Glutamatergic neuron (in vitro differentiated cells): ENCODE measurements around the gene DHRS2. TPM values are rescaled to one million over a fixed set of nuclear protein-coding genes. Genes with fewer than 3 reads are reported as not detected.
A peak's percentile ranks its signal among the peaks of the same experiment; 100 is the strongest.

Source experiments
- DNase-seq: peaks from one replicate; pipeline ENCODE4 v3.0.0; 2022
- H3K27ac Mint-ChIP-seq: one replicate; pipeline ENCODE4 v1.8.0; 2020; ENCODE audit warnings: mild to moderate bottlenecking, mixed read lengths, inconsistent platforms; ENCODE audit not compliant: unreplicated experiment
- H3K27me3 Mint-ChIP-seq: one replicate; pipeline ENCODE4 v1.8.0; 2020; ENCODE audit warnings: mild to moderate bottlenecking, moderate library complexity, mixed read lengths, inconsistent platforms; ENCODE audit not compliant: unreplicated experiment
- H3K36me3 Mint-ChIP-seq: one replicate; pipeline ENCODE4 v1.8.0; 2020; ENCODE audit warnings: mild to moderate bottlenecking, mixed read lengths, inconsistent platforms; ENCODE audit not compliant: unreplicated experiment
- H3K4me1 Mint-ChIP-seq: one replicate; pipeline ENCODE4 v1.8.0; 2020; ENCODE audit warnings: mild to moderate bottlenecking, low read depth, mixed read lengths, inconsistent platforms; ENCODE audit not compliant: unreplicated experiment
- H3K4me3 Mint-ChIP-seq: one replicate; pipeline ENCODE4 v1.8.0; 2020; ENCODE audit warnings: mild to moderate bottlenecking, mixed read lengths, inconsistent platforms; ENCODE audit not compliant: unreplicated experiment
- H3K9me3 Mint-ChIP-seq: one replicate; pipeline ENCODE4 v1.8.0; 2020; ENCODE audit warnings: mild to moderate bottlenecking, moderate library complexity, mixed read lengths, inconsistent platforms; ENCODE audit not compliant: unreplicated experiment
- total RNA-seq: library from RNA; stranded (reverse); fragmentation: NEBNext Ultra II Directional; extraction: Animal tissue kit (Norgen Biotek cat#: 25700); gene quantifications from one replicate; pipeline ENCODE4 v1.2.1, GENCODE V29; 2021; ENCODE audit not compliant: unreplicated experiment
- TF ChIP-seq, protein P1 (sequence below): fragments of 200-600 bp; sonication (generic); IDR thresholded peaks from one replicate; pipeline ENCODE4 v1.5.0; 2021; ENCODE audit not compliant: partially characterized antibody, unreplicated experiment

DHRS2 gene
- total RNA-seq, 1 donor from 2014 or later: 0.42 TPM

DNA sequence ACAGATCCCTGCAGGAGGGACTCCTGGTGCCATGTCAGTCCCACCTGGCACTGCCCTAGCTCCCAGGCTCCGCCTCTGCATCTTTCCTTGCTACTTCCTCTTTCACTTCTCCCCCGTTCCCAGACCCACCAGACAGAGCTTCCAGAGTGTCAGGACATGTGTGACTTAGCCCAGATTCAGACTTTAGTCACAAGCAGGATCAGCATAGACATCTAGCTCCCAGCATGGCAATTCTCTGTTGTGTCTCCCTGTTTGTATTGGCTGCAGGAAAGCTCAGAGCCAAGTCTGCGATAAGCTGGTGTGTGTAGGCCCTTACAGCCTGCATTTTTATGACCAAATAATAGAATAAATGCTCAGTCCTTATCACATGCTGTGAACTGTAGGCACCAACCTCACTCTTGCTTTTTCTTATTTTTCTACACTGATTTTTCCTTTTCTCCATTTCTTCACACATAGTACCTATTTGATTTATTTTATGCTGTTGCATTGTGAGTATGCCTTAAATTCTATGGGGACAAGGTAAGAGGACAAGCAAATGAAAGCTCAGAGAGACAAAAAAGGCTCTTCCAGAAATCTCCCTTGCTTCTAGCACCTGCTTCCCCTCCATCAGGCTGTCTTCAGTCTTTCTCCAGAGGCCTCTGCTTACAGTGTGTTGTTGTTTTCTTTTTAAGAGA is 5.9 kb downstream of the DHRS2 start:
- Mint-ChIP-seq H3K27ac (no peak overlapping the region), H3K9me3 (peaks cover 7% of the 10 kb centered on the region), H3K4me3 (no peak overlapping the region), H3K36me3 (no peaks in the 10 kb centered on the region), H3K27me3 (peaks cover under 1% of the 10 kb centered on the region), H3K4me1 (no peaks in the 10 kb centered on the region)
- TF ChIP-seq, protein P1, sequence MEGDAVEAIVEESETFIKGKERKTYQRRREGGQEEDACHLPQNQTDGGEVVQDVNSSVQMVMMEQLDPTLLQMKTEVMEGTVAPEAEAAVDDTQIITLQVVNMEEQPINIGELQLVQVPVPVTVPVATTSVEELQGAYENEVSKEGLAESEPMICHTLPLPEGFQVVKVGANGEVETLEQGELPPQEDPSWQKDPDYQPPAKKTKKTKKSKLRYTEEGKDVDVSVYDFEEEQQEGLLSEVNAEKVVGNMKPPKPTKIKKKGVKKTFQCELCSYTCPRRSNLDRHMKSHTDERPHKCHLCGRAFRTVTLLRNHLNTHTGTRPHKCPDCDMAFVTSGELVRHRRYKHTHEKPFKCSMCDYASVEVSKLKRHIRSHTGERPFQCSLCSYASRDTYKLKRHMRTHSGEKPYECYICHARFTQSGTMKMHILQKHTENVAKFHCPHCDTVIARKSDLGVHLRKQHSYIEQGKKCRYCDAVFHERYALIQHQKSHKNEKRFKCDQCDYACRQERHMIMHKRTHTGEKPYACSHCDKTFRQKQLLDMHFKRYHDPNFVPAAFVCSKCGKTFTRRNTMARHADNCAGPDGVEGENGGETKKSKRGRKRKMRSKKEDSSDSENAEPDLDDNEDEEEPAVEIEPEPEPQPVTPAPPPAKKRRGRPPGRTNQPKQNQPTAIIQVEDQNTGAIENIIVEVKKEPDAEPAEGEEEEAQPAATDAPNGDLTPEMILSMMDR: no peak
- DNase-seq: no peak

DNA sequence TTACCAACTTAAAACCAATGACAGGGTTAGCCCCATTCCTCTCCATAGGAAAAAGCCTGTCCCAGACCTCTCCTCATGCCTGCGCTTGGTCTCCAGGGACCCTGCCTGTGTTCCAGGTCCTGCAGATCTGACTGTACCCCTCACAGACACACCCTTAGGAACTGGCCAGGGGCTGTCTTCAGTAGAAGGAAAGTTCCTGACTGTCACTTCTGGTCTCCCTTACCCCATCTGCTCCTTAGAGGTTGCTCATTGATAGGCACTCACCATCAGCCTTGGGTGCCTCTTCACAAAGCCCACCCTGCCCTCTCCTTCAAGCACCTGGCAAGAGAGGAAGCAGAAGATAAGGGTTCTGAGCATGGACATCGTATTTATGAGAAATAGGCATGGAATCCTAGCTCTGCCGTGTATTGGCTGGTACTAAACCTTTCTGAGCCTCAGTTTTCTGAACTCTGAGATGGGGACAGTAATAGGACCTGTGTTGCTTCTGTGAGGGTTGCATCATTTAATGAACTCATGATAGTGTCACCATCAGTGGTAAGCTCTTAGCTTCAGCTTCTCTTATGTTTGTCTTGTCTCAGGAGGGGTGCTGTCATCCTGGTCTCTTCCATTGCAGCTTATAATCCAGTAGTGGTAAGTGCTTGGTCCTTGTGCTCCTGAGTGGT is 7.5 kb downstream of the DHRS2 start:
- H3K27me3 Mint-ChIP-seq: peaks cover 1% of the 10 kb centered on the region

DNA sequence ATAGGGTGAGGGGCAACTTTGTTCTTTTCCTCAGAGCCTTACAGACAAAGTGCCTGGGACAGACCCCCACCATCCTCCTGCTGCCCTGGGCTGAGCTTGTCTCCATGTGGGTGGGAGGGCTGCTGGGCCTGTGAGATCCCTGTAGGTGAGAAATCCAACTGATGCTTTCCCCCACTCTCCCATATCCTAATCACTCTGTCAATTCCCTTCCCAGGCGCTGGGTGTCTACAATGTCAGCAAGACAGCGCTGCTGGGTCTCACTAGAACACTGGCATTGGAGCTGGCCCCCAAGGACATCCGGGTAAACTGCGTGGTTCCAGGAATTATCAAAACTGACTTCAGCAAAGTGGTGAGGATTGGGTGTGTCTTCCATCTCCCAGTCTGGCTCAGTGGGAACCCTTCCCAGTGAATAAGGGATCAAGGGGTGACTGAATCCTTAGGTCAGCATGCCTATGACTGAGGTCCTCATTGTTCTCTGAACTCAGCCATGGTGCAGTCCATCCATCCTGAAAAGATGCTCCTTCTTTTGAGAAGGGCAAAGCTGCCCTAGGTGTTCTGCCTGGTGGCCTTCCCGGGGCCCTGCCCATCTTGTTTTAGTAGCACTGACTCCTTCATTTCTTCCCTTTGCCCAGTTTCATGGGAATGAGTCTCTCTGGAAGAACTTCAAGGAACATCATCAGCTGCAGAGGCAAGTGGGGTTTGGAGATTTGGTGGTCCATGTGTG is 8.2 kb downstream of the DHRS2 start:
- Mint-ChIP-seq H3K27me3 (peaks cover 7% of the 10 kb centered on the region), H3K27ac (no peak overlapping the region), H3K36me3 (peaks cover 9% of the 10 kb centered on the region), H3K4me3 (no peak overlapping the region), H3K4me1 (no peaks in the 10 kb centered on the region), H3K9me3 (peaks cover 1% of the 10 kb centered on the region)
- no peak for DNase-seq
- TF ChIP-seq, protein P1: no peak

More for the DNA sequence above, 7.5 kb downstream of the DHRS2 start:
- Mint-ChIP-seq H3K4me1 (no peaks in the 10 kb centered on the region), H3K36me3 (peaks cover 5% of the 10 kb centered on the region), H3K27ac (no peak overlapping the region), H3K4me3 (no peak overlapping the region), H3K9me3 (peaks cover 1% of the 10 kb centered on the region)
- TF ChIP-seq, protein P1: no peak
- no peak for DNase-seq

DNA sequence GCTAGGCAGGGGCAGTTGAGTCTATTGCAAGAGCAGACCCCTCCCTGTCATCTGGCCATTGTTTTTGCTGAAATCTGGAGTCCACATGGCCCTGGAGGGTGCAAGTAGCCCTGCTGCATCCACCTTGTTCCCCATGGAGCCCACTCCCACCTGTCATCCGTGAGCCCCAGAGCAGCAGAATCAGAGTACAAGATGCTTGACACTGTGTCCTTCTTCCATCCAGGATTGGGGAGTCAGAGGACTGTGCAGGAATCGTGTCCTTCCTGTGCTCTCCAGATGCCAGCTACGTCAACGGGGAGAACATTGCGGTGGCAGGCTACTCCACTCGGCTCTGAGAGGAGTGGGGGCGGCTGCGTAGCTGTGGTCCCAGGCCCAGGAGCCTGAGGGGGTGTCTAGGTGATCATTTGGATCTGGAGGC is 8.8 kb downstream of the DHRS2 start:
- Mint-ChIP-seq H3K4me3 (no peak overlapping the region), H3K27me3 (peaks cover 7% of the 10 kb centered on the region), H3K9me3 (peaks cover 1% of the 10 kb centered on the region), H3K27ac (no peak overlapping the region), H3K4me1 (no peaks in the 10 kb centered on the region), H3K36me3 (peaks cover 9% of the 10 kb centered on the region)
- TF ChIP-seq, protein P1: no peak
- DNase-seq: no peak

DNA sequence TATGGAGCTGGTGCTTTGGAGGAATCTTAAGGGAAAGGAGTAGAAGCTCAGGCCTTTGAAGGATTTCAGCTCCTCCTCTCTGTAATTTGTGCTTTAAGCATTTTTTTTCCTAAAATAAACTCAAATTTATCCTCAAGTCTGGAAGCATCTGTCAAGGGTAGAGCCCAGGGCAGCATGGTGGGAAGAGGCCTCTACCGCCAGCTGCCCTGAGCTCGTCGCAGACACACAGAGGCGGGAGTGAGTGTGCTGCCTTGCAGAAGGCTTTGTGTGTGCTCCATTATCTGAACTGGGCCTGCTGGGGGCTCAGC is 9.3 kb downstream of the DHRS2 start:
- Mint-ChIP-seq H3K36me3 (peaks cover 9% of the 10 kb centered on the region), H3K9me3 (peaks cover 1% of the 10 kb centered on the region), H3K27me3 (peaks cover 7% of the 10 kb centered on the region), H3K27ac (peak overlapping the region; percentile 22), H3K4me1 (no peaks in the 10 kb centered on the region), H3K4me3 (no peak overlapping the region)
- DNase-seq: no peak
- TF ChIP-seq, protein P1: no peak
